Ascending aorta (tissue), 1 donor: ENCODE data around the gene EVX2. TPM values are rescaled to one million over a fixed set of nuclear protein-coding genes. Genes with fewer than 3 reads are reported as not detected.

ENCODE experiments used
- total RNA-seq: library from RNA; depleted of rRNA; stranded (reverse); fragments of >200 nt; gene quantifications from one replicate; pipeline ENCODE4 v1.1.0, GENCODE V29; 2016

The EVX2 gene
- total RNA-seq, 1 donor from 2014 or later: not detected

Other genes starting within 250 kb of the EVX2 start
- gene LNPK, start 81.7 kb downstream of the EVX2 start, total RNA-seq: 7.1 TPM
- gene HOXD13, start 8.8 kb upstream of the EVX2 start, total RNA-seq: not detected
- not detected for gene HOXD12, start 15.8 kb upstream of the EVX2 start, total RNA-seq
- gene HOXD11, start 23.3 kb upstream of the EVX2 start, total RNA-seq: not detected
- gene HOXD10, start 32.8 kb upstream of the EVX2 start, total RNA-seq: not detected
- gene HOXD9, start 38.8 kb upstream of the EVX2 start, total RNA-seq: not detected
- gene HOXD8, start 45.7 kb upstream of the EVX2 start, total RNA-seq: 19.8 TPM
- 13.6 TPM for gene HOXD4, start 67.6 kb upstream of the EVX2 start, total RNA-seq
- 8.6 TPM for gene HOXD3, start 73.3 kb upstream of the EVX2 start, total RNA-seq
- 9.8 TPM for gene HOXD1, start 104.7 kb upstream of the EVX2 start, total RNA-seq
- 8.5 TPM for gene MTX2, start 185.5 kb upstream of the EVX2 start, total RNA-seq